Sigmoid colon (tissue), 7 donors: ENCODE data around the gene CBFA2T3. TPM values are rescaled to one million over a fixed set of nuclear protein-coding genes. Genes with fewer than 3 reads are reported as not detected.

Source experiments
- DNase-seq: peaks from one replicate; pipeline ENCODE4 v3.0.0-alpha.2; 2019
- H3K27ac ChIP-seq, 4 donors: fragments of 200-600 bp; sonication (generic); one replicate each; pipeline ENCODE4 v1.5.1; 2016 to 2019; ENCODE audit warnings: mild to moderate bottlenecking in 1 of 4
- H3K27me3 ChIP-seq, 3 donors: fragments of 200-600 bp; sonication (generic); one replicate each; pipeline ENCODE4 v1.5.1; 2019; ENCODE audit warnings: mild to moderate bottlenecking in 1 of 3
- H3K36me3 ChIP-seq, 4 donors: fragments of 200-600 bp; sonication (generic); one replicate each; pipeline ENCODE4 v1.5.1; 2016 to 2019
- H3K4me1 ChIP-seq, 4 donors: fragments of 200-600 bp; sonication (generic); one replicate each; pipeline ENCODE4 v1.5.1; 2017 to 2019
- H3K4me3 ChIP-seq, 4 donors: fragments of 200-600 bp; sonication (generic); one replicate each; pipeline ENCODE4 v1.5.1; 2017 to 2019; ENCODE audit warnings: mild to moderate bottlenecking in 2 of 4, moderate library complexity in 1 of 4
- H3K9me3 ChIP-seq, 4 donors: fragments of 200-600 bp in 3 of 4; sonication (generic) in 3 of 4; one replicate each; pipeline versions ENCODE4 v1.5.1 to v1.6.1; 2013 to 2019
- CTCF ChIP-seq, 4 experiments: fragments of 450-650 bp in 3 of 4; fragments of 200-600 bp in 1 of 4; IDR thresholded peaks; one replicate each; pipeline ENCODE4 v1.5.1; 2016 to 2019; ENCODE audit warnings: antibody characterized with exemption in 4 of 4, mild to moderate bottlenecking in 3 of 4, moderate library complexity in 2 of 4
- EP300 ChIP-seq, 4 donors: sonication (generic); formaldehyde crosslinking; IDR thresholded peaks; one replicate each; pipeline ENCODE4 v1.6.1; 2017; ENCODE audit warnings: antibody characterized with exemption in 4 of 4
- POLR2A ChIP-seq, 2 donors: fragments of 450-650 bp; IDR thresholded peaks; one replicate each; pipeline ENCODE4 v1.6.1; 2016; ENCODE audit warnings: antibody characterized with exemption in 2 of 2, mild to moderate bottlenecking in 2 of 2, moderate library complexity in 2 of 2
- POLR2AphosphoS5 ChIP-seq, 4 donors: sonication (generic); formaldehyde crosslinking; IDR thresholded peaks; one replicate each; pipeline ENCODE4 v1.6.1; 2017; ENCODE audit warnings: antibody characterized with exemption in 4 of 4
- WGBS, 2 donors: extraction: QIAGEN DNeasy Blood & Tissue Kit; methylation state at CpG; one replicate each; pipeline ENCODE4 v1.1.7; 2013; 5-methylcytosine and 5-hydroxymethylcytosine counted together
- intact Hi-C: fragments of 100-400 bp; cut with DNase I; formaldehyde crosslinking; loops from one replicate; pipeline ENCODE4 v1.15.1; 2023
- polyA plus RNA-seq, 3 donors: library from polyadenylated mRNA; stranded (reverse); fragments of 200-250 nt; gene quantifications; one replicate each; pipeline ENCODE4 v1.2.3, GENCODE V29; 2013
- total RNA-seq, 4 donors: library from RNA; depleted of rRNA; stranded (reverse); fragments of >200 nt; gene quantifications; one replicate each; pipeline ENCODE4 v1.1.0, GENCODE V29; 2016
- donor health status: healthy with polysubstance abuse.
- donor health status: Bipolar disorder and iron deficiency.
- donor health status: healthy.

Gene CBFA2T3
- total and polyA plus RNA-seq, 7 donors = 0.95 to 26.8 (median 4.3) TPM

- H3K36me3 ChIP-seq = no peaks in the 10 kb centered on the region
- no peak for TF ChIP-seq POLR2A (IDR thresholded peaks at IDR 0.05)
- no peak for TF ChIP-seq EP300 (IDR thresholded peaks at IDR 0.05)
- TF ChIP-seq POLR2AphosphoS5 (IDR thresholded peaks at IDR 0.05) = no peak
- DNase-seq = peak; percentile 37
- WGBS, 2 donors = 41 to 53% methylated on average over 9 of the region's 9 CpGs
- no peaks in the 10 kb centered on the region for H3K4me1 ChIP-seq
- intact Hi-C loops = no loop called here
- H3K4me3 ChIP-seq = no peak overlapping the region
- H3K27me3 ChIP-seq = peaks cover 2 to 61% (median 32%) of the 10 kb centered on the region in 3 donors
- no peaks in the 10 kb centered on the region for H3K9me3 ChIP-seq
- H3K27ac ChIP-seq = no peak overlapping the region
Measured at GRCh38 chr16:89007371-89008249, 30.6 kb upstream of the CBFA2T3 start.

DNA sequence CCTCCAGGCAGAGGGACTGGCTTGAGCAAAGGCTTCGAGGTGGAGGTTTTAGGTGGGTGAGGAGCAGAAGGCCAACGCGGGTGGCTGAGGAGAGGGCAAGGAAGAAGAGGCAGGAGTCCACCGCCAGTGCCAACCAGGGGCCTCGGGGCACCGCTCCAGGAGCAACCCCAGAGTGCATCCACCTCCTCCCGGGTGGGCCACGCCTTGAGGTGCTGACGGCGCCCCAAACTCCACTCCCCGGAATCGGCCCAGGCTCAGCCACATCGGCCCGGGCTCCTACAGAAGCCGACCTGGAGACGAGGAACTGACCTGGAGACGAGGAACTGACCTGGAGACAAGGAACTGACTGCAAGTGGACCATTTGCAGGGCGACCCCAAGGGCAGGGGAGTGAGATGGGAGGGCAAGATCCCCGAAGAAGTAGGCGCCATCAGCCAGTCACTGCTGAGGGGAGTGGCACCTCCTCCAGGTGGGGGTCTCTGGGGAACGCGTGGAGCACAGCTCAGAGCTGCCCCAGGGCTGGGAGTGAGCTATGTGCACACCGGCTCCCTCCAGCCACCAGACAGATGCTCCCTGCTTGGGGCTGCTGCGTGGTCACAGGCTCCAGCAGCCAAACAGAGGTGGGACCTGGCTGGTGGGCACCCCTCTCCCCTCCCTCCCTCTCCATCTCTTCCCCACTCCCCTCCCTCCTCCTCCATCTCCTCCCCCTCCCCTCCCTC, 29.2 kb upstream of the CBFA2T3 start:
- DNase-seq = peak; percentile 44
- 75 to 86% methylated on average over 24 of the region's 24 CpGs for WGBS, 2 donors
- intact Hi-C loops = no loop called here
- H3K27me3 ChIP-seq = peaks cover 2 to 70% (median 39%) of the 10 kb centered on the region in 3 donors
- TF ChIP-seq POLR2A (IDR thresholded peaks at IDR 0.05) = no peak
- TF ChIP-seq CTCF (IDR thresholded peaks at IDR 0.05) = no peak
- no peaks in the 10 kb centered on the region for H3K36me3 ChIP-seq
- no peaks in the 10 kb centered on the region for H3K4me1 ChIP-seq
- H3K4me3 ChIP-seq = no peak overlapping the region
- H3K9me3 ChIP-seq = peaks cover 0 to 4% (median 2%) of the 10 kb centered on the region in 4 donors
- no peak overlapping the region for H3K27ac ChIP-seq

DNA sequence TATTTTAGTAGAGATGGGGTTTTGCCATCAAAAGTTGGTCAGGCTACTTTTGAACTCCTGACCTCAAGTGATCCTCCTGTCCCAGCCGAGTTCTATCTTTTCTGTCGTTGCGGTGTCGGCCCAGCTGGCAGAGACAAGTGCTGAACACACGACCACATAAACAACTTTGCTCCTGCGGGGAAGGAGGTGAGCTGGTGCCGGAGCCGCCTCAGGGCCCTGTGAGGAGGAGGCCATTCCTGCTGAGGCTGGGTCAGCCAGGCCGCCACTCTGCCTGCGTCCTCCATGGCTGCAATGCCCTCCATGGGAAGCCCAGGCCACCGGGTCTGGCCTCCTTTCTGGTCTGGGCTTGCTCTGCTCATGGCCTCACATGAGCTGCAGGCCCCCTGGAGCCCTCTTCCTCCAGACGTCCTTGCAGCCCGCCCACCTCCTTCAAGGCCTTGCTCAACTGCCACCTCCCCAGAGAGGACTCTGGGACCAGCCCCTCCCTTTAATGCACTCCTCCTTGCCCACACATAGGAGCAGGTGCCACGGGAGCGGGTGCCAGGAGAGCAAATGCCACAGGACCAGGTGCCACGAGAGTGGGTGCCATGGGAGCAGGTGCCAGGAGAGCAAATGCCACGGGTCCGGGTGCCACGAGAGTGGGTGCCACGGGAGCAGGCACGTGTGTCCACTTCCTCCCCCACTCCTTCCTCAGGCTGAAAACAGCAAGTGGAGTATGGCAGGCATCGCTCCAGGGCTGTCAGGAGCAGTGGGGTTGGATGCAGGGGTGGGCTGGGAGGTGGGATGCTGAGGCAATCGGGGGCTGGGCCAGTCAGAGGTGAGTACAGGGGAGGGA, 28.4 kb upstream of the CBFA2T3 start:
- Histone ChIP-seq H3K27me3 (peaks cover 2 to 74% (median 46%) of the 10 kb centered on the region in 3 donors), H3K9me3 (peaks cover 0 to 12% (median 3%) of the 10 kb centered on the region in 4 donors), H3K27ac (no peak overlapping the region), H3K36me3 (no peaks in the 10 kb centered on the region), H3K4me3 (no peak overlapping the region), H3K4me1 (no peaks in the 10 kb centered on the region)
- DNase-seq = no peak
- 78 to 88% methylated on average over 23 of the region's 23 CpGs for WGBS, 2 donors
- intact Hi-C loops = no loop called here
- TF ChIP-seq CTCF (IDR thresholded peaks at IDR 0.05) = no peak
- TF ChIP-seq EP300 (IDR thresholded peaks at IDR 0.05) = no peak

DNA sequence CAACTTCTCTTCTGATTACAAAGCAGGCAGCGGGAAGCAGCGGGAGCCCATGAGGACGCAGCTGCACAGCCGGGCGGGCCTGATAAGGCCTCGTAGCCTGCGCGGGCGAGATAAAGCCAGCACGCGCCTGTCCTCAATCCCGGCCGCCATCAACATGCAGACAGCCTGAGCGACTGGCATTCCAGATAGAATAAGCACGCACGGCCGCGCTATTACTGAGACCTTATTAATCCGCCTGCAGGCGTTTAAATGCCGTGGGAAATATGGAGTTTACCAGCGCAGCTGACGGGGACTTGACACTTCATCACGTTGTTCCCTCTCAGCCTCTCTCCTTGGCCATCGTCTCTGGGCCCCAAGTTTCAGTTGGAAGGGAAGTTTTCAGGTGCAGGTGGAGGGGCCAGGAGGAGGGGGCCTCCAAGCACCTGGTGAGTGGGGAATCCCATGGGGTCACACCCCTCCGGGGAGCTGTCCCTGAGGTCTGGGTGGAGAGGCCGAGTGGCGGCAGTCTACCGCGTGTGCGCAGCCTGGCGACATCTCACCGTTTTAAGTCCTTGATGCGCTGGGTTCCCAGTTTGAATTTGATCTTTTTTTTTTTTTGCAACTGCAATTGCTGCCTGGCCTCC, 27.3 kb upstream of the CBFA2T3 start:
- Histone ChIP-seq H3K4me1 (no peaks in the 10 kb centered on the region), H3K4me3 (no peak overlapping the region), H3K36me3 (no peaks in the 10 kb centered on the region), H3K9me3 (peaks cover 0 to 15% (median 3%) of the 10 kb centered on the region in 4 donors), H3K27me3 (peaks cover 7 to 71% (median 53%) of the 10 kb centered on the region in 3 donors), H3K27ac (no peak overlapping the region)
- TF ChIP-seq EP300 (IDR thresholded peaks at IDR 0.05) (no peak), POLR2A (IDR thresholded peaks at IDR 0.05) (no peak), CTCF (IDR thresholded peaks at IDR 0.05) (no peak), POLR2AphosphoS5 (IDR thresholded peaks at IDR 0.05) (no peak)
- 24 to 41% methylated on average over 34 of the region's 34 CpGs for WGBS, 2 donors
- DNase-seq = no peak
- intact Hi-C loops = no loop called here
